OCI-LY3 (cell line): ENCODE data around the gene AQP2.

ENCODE experiments used
- H2AFZ ChIP-seq: fragments of 200-600, 300-600 bp; shearing (Covaris generic); 2 replicates; pipeline ENCODE4 v1.6.0; 2014; ENCODE audit warnings: antibody characterized with exemption, low read depth, low read length
- H3K27ac ChIP-seq: fragments of 200-600, 300-600 bp; sonication (generic); 2 replicates; pipeline ENCODE4 v1.5.1; 2014; ENCODE audit warnings: mild to moderate bottlenecking, low read length, moderate library complexity, mixed read lengths
- H3K27me3 ChIP-seq: fragments of 200-600, 300-600 bp; sonication (generic); 2 replicates; pipeline ENCODE4 v1.6.1; 2014; ENCODE audit warnings: low read depth, low read length, mixed read lengths
- H3K36me3 ChIP-seq: fragments of 200-600, 300-600 bp; sonication (generic); replicated peaks from 2 replicates; pipeline ENCODE3; 2014; ENCODE audit warnings: low read depth, low read length, mixed read lengths
- H3K4me1 ChIP-seq: fragments of 300-600, 200-600 bp; sonication (generic); 2 replicates; pipeline ENCODE4 v1.6.1; 2014; ENCODE audit warnings: low read length, mixed read lengths
- H3K4me2 ChIP-seq: fragments of 200-600, 300-600 bp; sonication (generic); 2 replicates; pipeline ENCODE4 v1.6.1; 2014; ENCODE audit warnings: low read length, mixed read lengths
- H3K4me3 ChIP-seq: fragments of 300-600, 200-600 bp; sonication (generic); 2 replicates; pipeline ENCODE4 v1.5.1; 2014; ENCODE audit warnings: antibody characterized with exemption, mild to moderate bottlenecking, low read length, moderate library complexity
- H3K79me2 ChIP-seq: fragments of 300-600, 200-600 bp; shearing (Covaris generic); 2 replicates; pipeline ENCODE4 v1.6.1; 2014; ENCODE audit warnings: mild to moderate bottlenecking, low read length, mixed read lengths
- H3K9ac ChIP-seq: fragments of 300-600, 200-600 bp; shearing (Covaris generic); 2 replicates; pipeline ENCODE4 v1.6.0; 2014; ENCODE audit warnings: mild to moderate bottlenecking, low read length, moderate library complexity
- H3K9me3 ChIP-seq: fragments of 200-600, 300-600 bp; shearing (Covaris generic); 2 replicates; pipeline ENCODE4 v1.6.1; 2014; ENCODE audit warnings: low read length, mixed read lengths; ENCODE audit not compliant: insufficient read depth
- H4K20me1 ChIP-seq: fragments of 200-600, 300-600 bp; sonication (generic); 2 replicates; pipeline ENCODE4 v1.6.1; 2016; ENCODE audit warnings: low read length, mixed read lengths; ENCODE audit not compliant: insufficient read depth
- CTCF ChIP-seq: fragments of 200-600, 300-600 bp; sonication (generic); IDR thresholded peaks from 2 replicates; pipeline ENCODE4 v1.5.1; 2014; ENCODE audit warnings: antibody characterized with exemption, low read length, low read depth
- EZH2phosphoT487 ChIP-seq: fragments of 200-600 bp; shearing (Covaris generic); IDR thresholded peaks from 2 replicates; pipeline ENCODE4 v1.6.1; 2018; ENCODE audit warnings: antibody characterized with exemption, mixed run types, low read depth

Gene AQP2

GRCh38 chr12:49905718-49906314 lies 44.7 kb upstream of the AQP2 start:
- no peak for TF ChIP-seq CTCF
- TF ChIP-seq EZH2phosphoT487: no peak
- no peak overlapping the region for H3K4me3 ChIP-seq
- no peaks in the 10 kb centered on the region for H3K36me3 ChIP-seq
- H2AFZ ChIP-seq: no peak overlapping the region
- peaks cover 3% of the 10 kb centered on the region; the same call in 1 of the 2 replicates for H3K4me1 ChIP-seq
- no peaks in the 10 kb centered on the region for H4K20me1 ChIP-seq
- H3K79me2 ChIP-seq: no peaks in the 10 kb centered on the region
- no peak overlapping the region for H3K27ac ChIP-seq
- no peaks in the 10 kb centered on the region for H3K9me3 ChIP-seq
- no peaks in the 10 kb centered on the region for H3K27me3 ChIP-seq
- H3K9ac ChIP-seq: no peak overlapping the region
- no peak overlapping the region for H3K4me2 ChIP-seq

GRCh38 chr12:49907352-49907751 lies 43.2 kb upstream of the AQP2 start:
- H3K4me2 ChIP-seq: no peak overlapping the region
- no peaks in the 10 kb centered on the region for H4K20me1 ChIP-seq
- TF ChIP-seq EZH2phosphoT487 (no peak), CTCF (no peak)
- H3K27me3 ChIP-seq: no peaks in the 10 kb centered on the region
- H3K27ac ChIP-seq: no peak overlapping the region
- H3K9ac ChIP-seq: no peak overlapping the region
- H2AFZ ChIP-seq: no peak overlapping the region
- no peaks in the 10 kb centered on the region for H3K9me3 ChIP-seq
- no peak overlapping the region for H3K4me3 ChIP-seq
- no peaks in the 10 kb centered on the region for H3K79me2 ChIP-seq
- H3K4me1 ChIP-seq: peaks cover 3% of the 10 kb centered on the region; the same call in 1 of the 2 replicates
- no peaks in the 10 kb centered on the region for H3K36me3 ChIP-seq

- no peaks in the 10 kb centered on the region for H3K36me3 ChIP-seq
- no peaks in the 10 kb centered on the region for H3K9me3 ChIP-seq
- no peak overlapping the region for H3K4me3 ChIP-seq
- no peaks in the 10 kb centered on the region for H3K27me3 ChIP-seq
- no peak for TF ChIP-seq EZH2phosphoT487
- TF ChIP-seq CTCF: no peak
- no peak overlapping the region for H3K4me2 ChIP-seq
- no peak overlapping the region for H2AFZ ChIP-seq
- H3K27ac ChIP-seq: no peak overlapping the region
- H3K79me2 ChIP-seq: no peaks in the 10 kb centered on the region
- peaks cover under 1% of the 10 kb centered on the region; the same call in 1 of the 2 replicates for H3K4me1 ChIP-seq
- H3K9ac ChIP-seq: no peak overlapping the region
- no peaks in the 10 kb centered on the region for H4K20me1 ChIP-seq
Observed at GRCh38 chr12:49909356-49909755, 41.2 kb upstream of the AQP2 start.

GRCh38 chr12:49909826-49910225 lies 40.7 kb upstream of the AQP2 start:
- H3K9ac ChIP-seq: no peak overlapping the region
- no peak overlapping the region for H3K4me3 ChIP-seq
- H4K20me1 ChIP-seq: no peaks in the 10 kb centered on the region
- H3K36me3 ChIP-seq: no peaks in the 10 kb centered on the region
- no peaks in the 10 kb centered on the region for H3K4me1 ChIP-seq
- no peak overlapping the region for H3K4me2 ChIP-seq
- no peak for TF ChIP-seq EZH2phosphoT487
- TF ChIP-seq CTCF: no peak
- no peak overlapping the region for H3K27ac ChIP-seq
- no peaks in the 10 kb centered on the region for H3K79me2 ChIP-seq
- no peaks in the 10 kb centered on the region for H3K27me3 ChIP-seq
- H3K9me3 ChIP-seq: no peaks in the 10 kb centered on the region
- no peak overlapping the region for H2AFZ ChIP-seq
